ENCODE measurements around the gene MCAT.
A peak's percentile ranks its signal among the peaks of the same experiment; 100 is the strongest.

Gene MCAT

GRCh38 chr22:43142880-43143562 lies at the start of gene MCAT:
Gene MCAT (minus strand): TSS chr22:43143398. CDS start chr22:43143348, 50 bp downstream.
- peak; percentile 74 for DNase-seq (ENCODE audit: low read depth)

- no peak for DNase-seq (ENCODE audit: low read depth)
These were observed 48.6 kb upstream of the MCAT start for GRCh38 chr22:43191831-43192230.

- no peak for DNase-seq (ENCODE audit: low read depth)
These were observed 45.8 kb upstream of the MCAT start for GRCh38 chr22:43188829-43189545.

- DNase-seq (ENCODE audit: low read depth): peak; percentile 97
These were observed 44.2 kb upstream of the MCAT start for GRCh38 chr22:43187171-43188099.

GRCh38 chr22:43186272-43187170 lies 43.3 kb upstream of the MCAT start, which contains the start of gene TTLL12:
Gene TTLL12 (minus strand): TSS chr22:43187134. CDS start chr22:43187069, 65 bp downstream.
- peak; percentile 58 for DNase-seq (ENCODE audit: low read depth)

GRCh38 chr22:43185860-43186261 lies 42.7 kb upstream of the MCAT start:
- no peak for DNase-seq (ENCODE audit: low read depth)

- no peak for DNase-seq (ENCODE audit: low read depth)
These were observed 40.5 kb upstream of the MCAT start for GRCh38 chr22:43183496-43184277.

GRCh38 chr22:43182726-43183125 lies 39.5 kb upstream of the MCAT start:
- no peak for DNase-seq (ENCODE audit: low read depth)

- DNase-seq (ENCODE audit: low read depth): no peak
These were observed 38.9 kb upstream of the MCAT start for GRCh38 chr22:43182118-43182517.

GRCh38 chr22:43181321-43182076 lies 38.3 kb upstream of the MCAT start:
- no peak for DNase-seq (ENCODE audit: low read depth)

GRCh38 chr22:43180670-43181069 lies 37.5 kb upstream of the MCAT start:
- no peak for DNase-seq (ENCODE audit: low read depth)

GRCh38 chr22:43179911-43180195 lies 36.7 kb upstream of the MCAT start:
- no peak for DNase-seq (ENCODE audit: low read depth)

- DNase-seq (ENCODE audit: low read depth): no peak
These were observed 36.1 kb upstream of the MCAT start for GRCh38 chr22:43179146-43179910.

- DNase-seq (ENCODE audit: low read depth): no peak
These were observed 34.3 kb upstream of the MCAT start for GRCh38 chr22:43177479-43177878.

GRCh38 chr22:43176090-43176489 lies 32.9 kb upstream of the MCAT start:
- no peak for DNase-seq (ENCODE audit: low read depth)

GRCh38 chr22:43174941-43175531 lies 31.8 kb upstream of the MCAT start:
- DNase-seq (ENCODE audit: low read depth): no peak

- DNase-seq (ENCODE audit: low read depth): no peak
These were observed 30.9 kb upstream of the MCAT start for GRCh38 chr22:43173976-43174720.

GRCh38 chr22:43173566-43173965 lies 30.4 kb upstream of the MCAT start:
- no peak for DNase-seq (ENCODE audit: low read depth)
